Measurements from ENCODE around the gene CPNE4.

CPNE4 gene

GRCh38 chr3:131728898-131729642 is 305.7 kb downstream of the CPNE4 start:
- DNase-seq = no peak

GRCh38 chr3:131725414-131725813 is 309.4 kb downstream of the CPNE4 start:
- DNase-seq = no peak

GRCh38 chr3:131723343-131723742 is 311.5 kb downstream of the CPNE4 start:
- no peak for DNase-seq

GRCh38 chr3:131717493-131717892 is 317.3 kb downstream of the CPNE4 start:
- DNase-seq = no peak

- DNase-seq = no peak
Measured at GRCh38 chr3:131716943-131717342, 317.9 kb downstream of the CPNE4 start.

GRCh38 chr3:131716007-131716406 is 318.8 kb downstream of the CPNE4 start:
- DNase-seq = peak; percentile 13

- no peak for DNase-seq
Measured at GRCh38 chr3:131714585-131715220, 320.1 kb downstream of the CPNE4 start.

- DNase-seq = no peak
Measured at GRCh38 chr3:131713416-131714123, 321.2 kb downstream of the CPNE4 start.

GRCh38 chr3:131712662-131713061 is 322.2 kb downstream of the CPNE4 start:
- DNase-seq = no peak

- no peak for DNase-seq
Measured at GRCh38 chr3:131711114-131711768, 323.6 kb downstream of the CPNE4 start.

GRCh38 chr3:131708241-131708640 is 326.6 kb downstream of the CPNE4 start:
- DNase-seq = no peak

GRCh38 chr3:131705558-131706051 is 329.2 kb downstream of the CPNE4 start:
- DNase-seq = no peak

- no peak for DNase-seq
Measured at GRCh38 chr3:131705099-131705498, 329.7 kb downstream of the CPNE4 start.

- no peak for DNase-seq
Measured at GRCh38 chr3:131704098-131704497, 330.7 kb downstream of the CPNE4 start.

- no peak for DNase-seq
Measured at GRCh38 chr3:131702146-131702545, 332.7 kb downstream of the CPNE4 start.

GRCh38 chr3:131701153-131701770 is 333.6 kb downstream of the CPNE4 start:
- DNase-seq = no peak

GRCh38 chr3:131699001-131699400 is 335.8 kb downstream of the CPNE4 start:
- no peak for DNase-seq

- DNase-seq = no peak
Measured at GRCh38 chr3:131694376-131694775, 340.4 kb downstream of the CPNE4 start.

GRCh38 chr3:131692356-131692755 is 342.5 kb downstream of the CPNE4 start:
- no peak for DNase-seq

GRCh38 chr3:131690800-131691199 is 344.0 kb downstream of the CPNE4 start:
- no peak for DNase-seq

GRCh38 chr3:131688370-131688769 is 346.4 kb downstream of the CPNE4 start:
- peak; percentile 2 for DNase-seq

- DNase-seq = no peak
Measured at GRCh38 chr3:131669600-131669999, 365.2 kb downstream of the CPNE4 start.

GRCh38 chr3:131658771-131659170 is 376.0 kb downstream of the CPNE4 start:
- no peak for DNase-seq

All from NK-92 treated with Interleukin-12 subunit alpha and Interleukin-12 subunit beta, amount 100 ng/mL, for 24 hours (cell line).